Activated CD4-positive, alpha-beta T cell treated with anti-CD3 and anti-CD28 coated beads, Interleukin-2, Interleukin-6, amounts not matched to agents 100 ng/mL and 50 ng/mL, durations not matched to agents 16 hours and 8 hours (primary cell): Measurements from ENCODE around the gene GABRG3.
A peak's percentile ranks its signal among the peaks of the same experiment; 100 is the strongest.

Experiments
- DNase-seq: peaks from one replicate; pipeline ENCODE4 v3.0.0-alpha.2; 2020

The GABRG3 gene

GRCh38 chr15:26970712-26971210 is at the start of gene GABRG3:
GABRG3 (plus strand) TSS chr15:26971181.
- DNase-seq = no peak

- DNase-seq = no peak
These were observed 49.5 kb upstream of the GABRG3 start for GRCh38 chr15:26921433-26921832.

GRCh38 chr15:26926081-26926480 is 44.9 kb upstream of the GABRG3 start:
- no peak for DNase-seq

GRCh38 chr15:26928051-26928450 is 42.9 kb upstream of the GABRG3 start:
- DNase-seq = no peak

GRCh38 chr15:26929588-26929987 is 41.4 kb upstream of the GABRG3 start:
- no peak for DNase-seq

- no peak for DNase-seq
These were observed 36.1 kb upstream of the GABRG3 start for GRCh38 chr15:26934848-26935247.

- no peak for DNase-seq
These were observed 35.7 kb upstream of the GABRG3 start for GRCh38 chr15:26935322-26935721.

GRCh38 chr15:26936502-26936901 is 34.5 kb upstream of the GABRG3 start:
- no peak for DNase-seq

GRCh38 chr15:26937134-26937533 is 33.8 kb upstream of the GABRG3 start:
- no peak for DNase-seq

GRCh38 chr15:26939398-26939797 is 31.6 kb upstream of the GABRG3 start:
- no peak for DNase-seq

- no peak for DNase-seq
These were observed 29.5 kb upstream of the GABRG3 start for GRCh38 chr15:26941489-26941888.

- no peak for DNase-seq
These were observed 27.1 kb upstream of the GABRG3 start for GRCh38 chr15:26943866-26944265.

GRCh38 chr15:26945046-26945445 is 25.9 kb upstream of the GABRG3 start:
- DNase-seq = no peak

GRCh38 chr15:26950001-26950400 is 21.0 kb upstream of the GABRG3 start:
- DNase-seq = no peak

- DNase-seq = no peak
These were observed 16.6 kb upstream of the GABRG3 start for GRCh38 chr15:26954403-26954802.

- no peak for DNase-seq
These were observed 3.2 kb upstream of the GABRG3 start for GRCh38 chr15:26967719-26968269.

GRCh38 chr15:26968806-26969205 is 2.2 kb upstream of the GABRG3 start:
- DNase-seq = no peak

- DNase-seq = no peak
These were observed 464 bp downstream of the GABRG3 start for GRCh38 chr15:26971271-26972018.

- DNase-seq = no peak
These were observed 1.7 kb downstream of the GABRG3 start for GRCh38 chr15:26972636-26973035.

- peak; percentile 7 for DNase-seq
These were observed 3.3 kb downstream of the GABRG3 start for GRCh38 chr15:26974120-26974780.

GRCh38 chr15:26981492-26981891 is 10.5 kb downstream of the GABRG3 start:
- DNase-seq = no peak

GRCh38 chr15:26983822-26984221 is 12.8 kb downstream of the GABRG3 start:
- peak; percentile 17 for DNase-seq

GRCh38 chr15:26985050-26985449 is 14.1 kb downstream of the GABRG3 start:
- DNase-seq = no peak

GRCh38 chr15:26996250-26996649 is 25.3 kb downstream of the GABRG3 start:
- no peak for DNase-seq
